PC-9 (cell line): ENCODE data around the gene TSPAN31. TPM values are rescaled to one million over a fixed set of nuclear protein-coding genes. Genes with fewer than 3 reads are reported as not detected.
A peak's percentile ranks its signal among the peaks of the same experiment; 100 is the strongest.

Experiments
- Bru-seq: library from RNA; stranded (reverse); fragments of 400-500 nt; gene quantifications from one replicate; lab custom pipeline; 2021; lab: Mats Ljungman, UMichigan
- BruChase-seq, 2 experiments: library from RNA; stranded (reverse); fragments of 400-500 nt; gene quantifications; one replicate each; lab custom pipeline; 2021; lab: Mats Ljungman, UMichigan
- BruUV-seq: library from RNA; stranded (reverse); fragments of 400-500 nt; replicated peaks from 2 replicates; lab custom pipeline; 2021; lab: Mats Ljungman, UMichigan
- CTCF ChIA-PET: fragments of 300-600 bp; sonication (Branson Sonifier 250); formaldehyde crosslinking; loops from one replicate; lab custom pipeline; 2022; ENCODE audit warnings: antibody characterized with exemption; lab: Charles Lee
- POLR2A ChIA-PET: fragments of 300-600 bp; sonication (Branson Sonifier 250); formaldehyde crosslinking; loops from one replicate; lab custom pipeline; 2022; ENCODE audit warnings: antibody characterized with exemption; ENCODE audit not compliant: unreplicated experiment; lab: Charles Lee
- DNase-seq, 2 experiments: peaks; one replicate each; pipeline versions ENCODE4 v3.0.0 to v3.0.0-alpha.2; 2015 to 2022; ENCODE audit warnings: mixed read lengths in 1 of 2
- H2AFZ ChIP-seq: fragments of 200-600 bp; sonication (generic); 2 replicates; pipeline ENCODE4 v1.8.1; 2017; ENCODE audit warnings: antibody characterized with exemption
- H3F3A ChIP-seq: fragments of 200-600 bp; sonication (generic); 2 replicates; pipeline ENCODE4 v1.8.1; 2017; ENCODE audit warnings: antibody characterized with exemption, mild to moderate bottlenecking, low read depth; ENCODE audit not compliant: insufficient read depth
- H3K27ac ChIP-seq: fragments of 200-600 bp; sonication (generic); 2 replicates; pipeline ENCODE4 v1.6.1; 2016; ENCODE audit warnings: mixed run types
- H3K27me3 ChIP-seq: fragments of 200-600 bp; sonication (generic); 2 replicates; pipeline ENCODE4 v1.6.1; 2016; ENCODE audit warnings: low read depth, mixed run types; ENCODE audit not compliant: insufficient read depth
- H3K36me3 ChIP-seq: fragments of 200-600 bp; sonication (generic); 2 replicates; pipeline ENCODE4 v1.6.1; 2016; ENCODE audit warnings: low read depth, mixed run types
- H3K4me1 ChIP-seq: fragments of 200-600 bp; sonication (generic); replicated peaks from 2 replicates; pipeline ENCODE4 v1.6.1; 2016; ENCODE audit warnings: mixed run types; ENCODE audit not compliant: insufficient read depth
- H3K4me2 ChIP-seq: fragments of 200-600 bp; sonication (generic); 2 replicates; pipeline ENCODE4 v1.6.1; 2017; ENCODE audit warnings: mixed run types
- H3K4me3 ChIP-seq: fragments of 200-600 bp; sonication (generic); 2 replicates; pipeline ENCODE4 v1.6.1; 2016; ENCODE audit warnings: mixed run types
- H3K79me2 ChIP-seq: fragments of 200-600 bp; sonication (generic); 2 replicates; pipeline ENCODE4 v1.6.1; 2017; ENCODE audit warnings: low read depth, mixed run types
- H3K9me2 ChIP-seq: fragments of 200-600 bp; sonication (generic); 2 replicates; pipeline ENCODE4 v1.8.1; 2017; ENCODE audit warnings: mild to moderate bottlenecking; ENCODE audit not compliant: insufficient read depth
- H3K9me3 ChIP-seq: fragments of 200-600 bp; sonication (generic); 2 replicates; pipeline ENCODE4 v1.8.1; 2016; ENCODE audit warnings: low read depth; ENCODE audit not compliant: insufficient read depth
- H4K20me1 ChIP-seq: fragments of 200-600 bp; sonication (generic); 2 replicates; pipeline ENCODE4 v1.8.1; 2017; ENCODE audit not compliant: insufficient read depth
- CTCF ChIP-seq: fragments of 200-600 bp; sonication (generic); conservative IDR thresholded peaks from 2 replicates; pipeline ENCODE4 v1.6.1; 2017; ENCODE audit warnings: mixed run types, antibody characterized with exemption, mild to moderate bottlenecking, moderate library complexity
- EZH2 ChIP-seq: fragments of 200-600 bp; sonication (generic); IDR thresholded peaks from 2 replicates; pipeline ENCODE4 v1.8.0; 2017; ENCODE audit warnings: antibody characterized with exemption, low read depth
- intact Hi-C: fragments of 100-400 bp; cut with micrococcal nuclease; formaldehyde crosslinking; loops from one replicate; pipeline ENCODE4 v1.10.0; 2022; ENCODE audit not compliant: unreplicated experiment
- long read RNA-seq: library from polyadenylated mRNA; stranded (forward); transcript quantifications from one replicate; pipeline ENCODE4 v2.0.0, GENCODE V29; 2022
- total RNA-seq: library from RNA; stranded (reverse); gene quantifications from 2 replicates; pipeline ENCODE4 v1.2.3, GENCODE V29; 2021

TSPAN31 gene
- total RNA-seq: 18.2 and 22.5 TPM in 2 replicates
- percentile 67 among the genes with signal in this experiment for Bru-seq, nascent RNA
- BruChase-seq, experiment 1, labeled RNA remaining after a 2-hour chase: percentile 67 among the genes with signal in this experiment
- percentile 75 among the genes with signal in this experiment for BruChase-seq, experiment 2, labeled RNA remaining after a 6-hour chase
- long read RNA-seq, transcript TSPAN31-201 (6 exons, 1,849 nt): major isoform, 40 of 62 reads
- long read RNA-seq, partial matches to known transcripts: 13 of 62 reads
- long read RNA-seq, other reads (novel, unspliced or antisense): 9 of 62 reads

GRCh38 chr12:57744777-57745484 lies at the start of gene TSPAN31:
TSPAN31 (plus strand) TSS chr12:57745039; CDS start chr12:57745155, 116 bp downstream.
- Histone ChIP-seq H4K20me1 (no peaks in the 10 kb centered on the region), H3K9me3 (no peaks in the 10 kb centered on the region), H3K79me2 (peaks cover 11% of the 10 kb centered on the region), H3K4me2 (peak within 1 kb of the TSS; percentile 76), H2AFZ (peak within 1 kb of the TSS; percentile 83), H3K27me3 (no peaks in the 10 kb centered on the region), H3K27ac (peak within 1 kb of the TSS; percentile 90), H3K36me3 (peaks cover 13% of the 10 kb centered on the region; the same call in 1 of the 2 replicates), H3K9me2 (no peaks in the 10 kb centered on the region), H3F3A (peaks cover 39% of the 10 kb centered on the region), H3K4me1 (peaks cover 13% of the 10 kb centered on the region), H3K4me3 (peak within 1 kb of the TSS; percentile 75)
- TF ChIP-seq EZH2: no peak
- no peak for TF ChIP-seq CTCF
- intact Hi-C loops: loop anchor here (2.0 kb wide), 1 partner anchor 18 kb away; no protein-coding TSS in a partner anchor
- no TSS peak for BruUV-seq
- DNase-seq: peak; percentile 93 to 94
- ChIA-PET POLR2A (interaction anchor here (0.5 to 0.7 kb wide), 6 partner anchors 19 to 1748 kb away, joined by 3 to 15 read pairs (median 8); partner anchors contain the start of gene SUOX), CTCF (interaction anchor here (0.5 to 0.8 kb wide), 2 partner anchors 19 to 309 kb away, joined by 4 to 10 read pairs; no protein-coding TSS in a partner anchor)

- Histone ChIP-seq H3K27ac (no peak overlapping the region), H4K20me1 (no peaks in the 10 kb centered on the region), H3K4me1 (peaks cover 13% of the 10 kb centered on the region), H3F3A (no peaks in the 10 kb centered on the region; the same call in 1 of the 2 replicates), H2AFZ (no peak overlapping the region), H3K4me3 (no peak overlapping the region), H3K9me3 (no peaks in the 10 kb centered on the region), H3K27me3 (no peaks in the 10 kb centered on the region), H3K4me2 (no peak overlapping the region), H3K36me3 (peaks cover 8% of the 10 kb centered on the region; the same call in 1 of the 2 replicates), H3K9me2 (no peaks in the 10 kb centered on the region), H3K79me2 (peaks cover 10% of the 10 kb centered on the region)
- CTCF ChIA-PET: no interaction called here
- TF ChIP-seq CTCF (no peak), EZH2 (no peak)
- POLR2A ChIA-PET: no interaction called here
- intact Hi-C loops: no loop called here
- BruUV-seq: no TSS peak
- DNase-seq: no peak
These were observed 48.9 kb upstream of the TSPAN31 start for GRCh38 chr12:57695770-57696432.

GRCh38 chr12:57697076-57697475 lies 47.8 kb upstream of the TSPAN31 start:
- Histone ChIP-seq H3K4me1 (peaks cover 13% of the 10 kb centered on the region), H2AFZ (no peak overlapping the region), H3K9me2 (no peaks in the 10 kb centered on the region), H3K4me3 (no peak overlapping the region), H3K27ac (no peak overlapping the region), H3K9me3 (no peaks in the 10 kb centered on the region), H3K4me2 (no peak overlapping the region), H3K36me3 (peaks cover 8% of the 10 kb centered on the region; the same call in 1 of the 2 replicates), H3F3A (no peaks in the 10 kb centered on the region; the same call in 1 of the 2 replicates), H3K79me2 (peaks cover 10% of the 10 kb centered on the region), H3K27me3 (no peaks in the 10 kb centered on the region), H4K20me1 (no peaks in the 10 kb centered on the region)
- POLR2A ChIA-PET: no interaction called here
- no peak for DNase-seq
- BruUV-seq: no TSS peak
- TF ChIP-seq EZH2 (no peak), CTCF (no peak)
- intact Hi-C loops: no loop called here
- CTCF ChIA-PET: no interaction called here
